Suprapubic skin (tissue), 4 donors: Measurements from ENCODE around the gene RSRC1. TPM values are rescaled to one million over a fixed set of nuclear protein-coding genes. Genes with fewer than 3 reads are reported as not detected.
"Not testable (repeated sequence)": the region's sequence is repeated elsewhere in the genome, so short reads cannot be mapped to it uniquely, and the experiment has no call there.

Experiments used
- DNase-seq, 2 donors: peaks; one replicate each; pipeline ENCODE4 v3.0.0-alpha.2; 2019; ENCODE audit warnings: low spot score in 2 of 2
- H3K27ac ChIP-seq: fragments of 200-600 bp; sonication (generic); one replicate; pipeline ENCODE4 v1.5.1; 2019
- H3K27me3 ChIP-seq: fragments of 200-600 bp; sonication (generic); one replicate; pipeline ENCODE4 v1.5.1; 2019
- H3K36me3 ChIP-seq: fragments of 200-600 bp; sonication (generic); one replicate; pipeline ENCODE4 v1.5.1; 2019
- H3K4me1 ChIP-seq: fragments of 200-600 bp; sonication (generic); one replicate; pipeline ENCODE4 v1.5.1; 2019
- H3K4me3 ChIP-seq: fragments of 200-600 bp; sonication (generic); one replicate; pipeline ENCODE4 v1.5.1; 2019; ENCODE audit warnings: mild to moderate bottlenecking
- H3K9me3 ChIP-seq: fragments of 200-600 bp; sonication (generic); one replicate; pipeline ENCODE4 v1.5.1; 2019
- EP300 ChIP-seq: sonication (generic); formaldehyde crosslinking; IDR thresholded peaks from one replicate; pipeline ENCODE4 v1.6.1; 2017; ENCODE audit warnings: antibody characterized with exemption
- POLR2A ChIP-seq, 2 donors: fragments of 450-650 bp; IDR thresholded peaks; one replicate each; pipeline ENCODE4 v1.6.1; 2017; ENCODE audit warnings: antibody characterized with exemption in 2 of 2, mild to moderate bottlenecking in 2 of 2, moderate library complexity in 2 of 2
- POLR2AphosphoS5 ChIP-seq, 3 donors: sonication (generic); formaldehyde crosslinking; IDR thresholded peaks; one replicate each; pipeline ENCODE4 v1.6.1; 2017; ENCODE audit warnings: antibody characterized with exemption in 3 of 3
- WGBS: methylation state at CpG from one replicate; pipeline ENCODE4 v1.1.5; 2018; 5-methylcytosine and 5-hydroxymethylcytosine counted together
- total RNA-seq, 4 donors: library from RNA; depleted of rRNA; stranded (reverse); fragments of >200 nt; gene quantifications; one replicate each; pipeline ENCODE4 v1.1.0, GENCODE V29; 2016
- TF ChIP-seq, protein P1 (sequence below), 2 donors: fragments of 200-600 bp in 1 of 2; fragments of 450-650 bp in 1 of 2; sonication (generic) in 1 of 2; IDR thresholded peaks; one replicate each; pipeline ENCODE4 v1.5.1; 2016 to 2019; ENCODE audit warnings: antibody characterized with exemption in 2 of 2, mild to moderate bottlenecking in 1 of 2, moderate library complexity in 1 of 2

Gene RSRC1
- total RNA-seq, 4 donors from 2014 or later, result 20.4 to 33.2 (median 30.4) TPM

DNA sequence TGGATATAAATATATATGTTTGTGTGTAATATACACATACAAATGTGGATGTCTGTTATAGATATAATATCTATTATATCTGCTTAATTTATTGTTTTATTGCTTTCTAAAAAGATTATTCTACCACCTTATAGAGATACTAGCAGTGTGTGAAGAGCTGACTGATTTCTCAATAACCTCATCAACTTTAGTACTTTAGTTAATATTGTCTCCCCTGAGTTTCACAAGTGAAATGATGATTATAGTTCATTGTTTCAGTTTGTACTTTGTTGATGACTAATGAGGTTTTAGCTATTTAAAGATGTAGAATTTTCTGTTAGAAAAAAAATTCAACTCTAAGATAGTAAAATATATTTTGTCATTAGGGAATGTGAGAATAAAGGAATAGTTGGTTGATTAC lies 11.4 kb downstream of the RSRC1 start:
- H3K27ac ChIP-seq, result no peak overlapping the region
- TF ChIP-seq EP300, result no peak
- no peak for TF ChIP-seq POLR2A (IDR thresholded peaks at IDR 0.05)
- TF ChIP-seq POLR2AphosphoS5 (IDR thresholded peaks at IDR 0.05), result no peak
- TF ChIP-seq, protein P1, sequence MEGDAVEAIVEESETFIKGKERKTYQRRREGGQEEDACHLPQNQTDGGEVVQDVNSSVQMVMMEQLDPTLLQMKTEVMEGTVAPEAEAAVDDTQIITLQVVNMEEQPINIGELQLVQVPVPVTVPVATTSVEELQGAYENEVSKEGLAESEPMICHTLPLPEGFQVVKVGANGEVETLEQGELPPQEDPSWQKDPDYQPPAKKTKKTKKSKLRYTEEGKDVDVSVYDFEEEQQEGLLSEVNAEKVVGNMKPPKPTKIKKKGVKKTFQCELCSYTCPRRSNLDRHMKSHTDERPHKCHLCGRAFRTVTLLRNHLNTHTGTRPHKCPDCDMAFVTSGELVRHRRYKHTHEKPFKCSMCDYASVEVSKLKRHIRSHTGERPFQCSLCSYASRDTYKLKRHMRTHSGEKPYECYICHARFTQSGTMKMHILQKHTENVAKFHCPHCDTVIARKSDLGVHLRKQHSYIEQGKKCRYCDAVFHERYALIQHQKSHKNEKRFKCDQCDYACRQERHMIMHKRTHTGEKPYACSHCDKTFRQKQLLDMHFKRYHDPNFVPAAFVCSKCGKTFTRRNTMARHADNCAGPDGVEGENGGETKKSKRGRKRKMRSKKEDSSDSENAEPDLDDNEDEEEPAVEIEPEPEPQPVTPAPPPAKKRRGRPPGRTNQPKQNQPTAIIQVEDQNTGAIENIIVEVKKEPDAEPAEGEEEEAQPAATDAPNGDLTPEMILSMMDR (IDR thresholded peaks at IDR 0.05), result no peak

DNA sequence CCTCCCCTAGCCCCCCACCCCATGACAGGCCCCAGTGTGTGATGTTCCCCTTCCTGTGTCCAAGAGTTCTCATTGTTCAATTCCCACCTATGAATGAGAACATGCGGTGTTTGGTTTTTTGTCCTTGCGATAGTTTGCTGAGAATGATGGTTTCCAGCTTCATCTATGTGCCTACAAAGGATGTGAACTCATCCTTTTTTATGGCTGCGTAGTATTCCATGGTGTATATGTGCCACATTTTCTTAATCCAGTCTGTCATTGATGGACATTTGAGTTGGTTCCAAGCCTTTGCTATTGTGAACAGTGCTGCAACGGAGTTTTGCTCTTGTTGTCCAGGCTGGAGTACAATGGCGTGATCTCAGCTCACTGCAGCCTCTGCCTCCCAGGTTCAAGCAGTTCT lies 12.8 kb downstream of the RSRC1 start:
- not testable (repeated sequence) for H3K27me3 ChIP-seq, H3K27ac ChIP-seq, H3K4me1 ChIP-seq, H3K9me3 ChIP-seq, DNase-seq, H3K4me3 ChIP-seq
- 81% methylated on average over 5 of the region's 5 CpGs for WGBS
- peaks cover 51% of the 10 kb centered on the region for H3K36me3 ChIP-seq

More for the DNA sequence above, 11.4 kb downstream of the RSRC1 start:
- no peak overlapping the region for H3K4me3 ChIP-seq
- no peaks in the 10 kb centered on the region for H3K27me3 ChIP-seq
- no peaks in the 10 kb centered on the region for H3K4me1 ChIP-seq
- H3K36me3 ChIP-seq, result peaks cover 38% of the 10 kb centered on the region
- H3K9me3 ChIP-seq, result no peaks in the 10 kb centered on the region
- DNase-seq, result no peak

DNA sequence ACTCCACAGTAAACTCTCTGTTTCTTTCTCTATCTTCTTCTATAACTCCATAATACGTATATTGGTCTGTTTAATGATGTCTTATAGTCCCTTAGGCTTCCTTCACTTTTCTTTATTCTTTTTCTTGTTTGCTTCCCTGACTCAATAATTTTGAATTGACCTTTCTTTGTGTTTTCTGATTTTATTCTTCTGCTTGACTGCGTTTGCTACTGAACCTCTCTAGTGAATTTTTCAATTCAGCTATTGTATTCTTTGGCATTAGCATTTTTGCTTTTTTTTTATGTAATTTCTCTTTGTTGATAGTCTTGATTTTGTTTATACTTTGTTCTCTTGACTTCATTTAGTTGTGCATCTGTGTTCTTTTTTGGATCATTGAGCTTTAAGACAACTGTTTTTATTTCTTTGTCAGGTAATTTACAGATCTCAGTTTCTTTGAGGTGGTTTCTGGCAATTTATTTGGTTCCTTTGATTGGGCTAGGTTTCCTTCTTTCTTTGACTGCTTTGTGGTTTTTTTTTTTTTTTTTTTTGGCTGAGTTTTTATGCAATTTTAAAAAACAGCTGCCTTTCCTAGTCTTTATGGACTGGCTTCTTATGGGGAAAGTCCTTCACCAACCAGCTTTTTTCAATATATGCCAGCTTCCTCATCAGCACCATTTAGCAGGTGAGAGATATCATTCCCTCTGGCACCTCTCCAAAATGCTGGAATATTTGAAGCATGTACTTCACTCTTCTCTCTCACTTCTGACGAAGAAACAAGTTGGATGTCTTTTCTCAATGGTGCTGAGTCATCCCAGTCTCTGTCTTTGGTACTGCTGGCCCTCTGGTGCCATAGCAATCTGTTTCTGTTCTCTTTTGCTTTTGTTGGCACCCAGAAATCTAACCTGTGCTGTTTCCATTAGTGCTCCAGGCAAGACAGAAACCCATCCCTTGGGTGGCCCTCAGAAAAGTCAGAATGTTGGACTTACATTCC lies 17.6 kb downstream of the RSRC1 start:
- Histone ChIP-seq H3K27me3 (no peaks in the 10 kb centered on the region), H3K4me1 (no peaks in the 10 kb centered on the region), H3K4me3 (no peak overlapping the region), H3K36me3 (peaks cover 82% of the 10 kb centered on the region), H3K27ac (no peak overlapping the region), H3K9me3 (no peaks in the 10 kb centered on the region)
- no peak for DNase-seq
- 81% methylated on average over 3 of the region's 3 CpGs for WGBS
- TF ChIP-seq POLR2A (IDR thresholded peaks at IDR 0.05), result no peak
- no peak for TF ChIP-seq EP300
- TF ChIP-seq, protein P1 (IDR thresholded peaks at IDR 0.05), result no peak
- TF ChIP-seq POLR2AphosphoS5 (IDR thresholded peaks at IDR 0.05), result no peak

DNA sequence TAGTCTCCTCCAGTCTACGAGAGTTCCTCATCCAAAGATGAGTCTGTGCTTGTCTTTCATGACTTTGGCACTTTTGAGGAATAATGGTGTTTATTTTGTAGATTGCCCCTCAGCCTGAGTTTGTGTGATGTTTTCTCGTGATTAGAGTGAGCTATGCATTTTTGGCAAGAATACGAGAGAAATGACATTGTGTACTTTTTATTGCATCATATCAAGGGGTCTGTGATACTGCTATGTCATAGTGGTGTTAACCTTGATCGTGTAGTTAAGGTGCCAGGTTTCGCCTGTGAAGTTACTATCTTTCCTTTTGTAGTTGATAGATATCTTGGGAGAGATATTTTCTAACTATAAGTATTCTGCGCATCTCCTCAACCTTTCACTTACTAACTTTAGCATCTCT lies 18.9 kb downstream of the RSRC1 start:
- Histone ChIP-seq H3K4me1 (no peaks in the 10 kb centered on the region), H3K4me3 (no peak overlapping the region), H3K36me3 (peaks cover 69% of the 10 kb centered on the region), H3K9me3 (no peaks in the 10 kb centered on the region), H3K27me3 (no peaks in the 10 kb centered on the region), H3K27ac (no peak overlapping the region)
- TF ChIP-seq POLR2A (IDR thresholded peaks at IDR 0.05), result no peak
- no peak for TF ChIP-seq EP300
- TF ChIP-seq POLR2AphosphoS5 (IDR thresholded peaks at IDR 0.05), result no peak
- TF ChIP-seq, protein P1 (IDR thresholded peaks at IDR 0.05), result no peak
- 78% methylated on average over 6 of the region's 6 CpGs for WGBS
- no peak for DNase-seq

DNA sequence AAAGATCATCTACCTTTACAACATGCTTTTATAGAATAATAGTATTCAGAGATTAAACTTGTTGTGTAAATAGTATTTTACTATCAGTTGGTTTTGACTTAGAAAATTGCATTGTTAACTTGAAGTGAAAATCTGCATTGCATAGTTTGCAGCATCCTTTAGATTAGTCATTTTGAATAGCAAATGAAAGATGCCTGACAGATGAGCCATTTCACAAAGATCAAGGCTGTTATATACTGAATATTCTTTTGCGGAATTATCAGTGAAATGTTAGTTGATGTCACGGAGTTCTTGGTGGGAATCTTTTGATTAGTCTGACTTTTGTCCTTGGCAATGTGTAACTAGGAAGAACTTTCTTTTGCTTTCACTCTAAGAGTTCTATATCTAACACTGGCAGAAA lies 24.5 kb downstream of the RSRC1 start:
- no peaks in the 10 kb centered on the region for H3K9me3 ChIP-seq
- TF ChIP-seq EP300 (no peak), POLR2AphosphoS5 (IDR thresholded peaks at IDR 0.05) (no peak)
- H3K4me1 ChIP-seq, result no peaks in the 10 kb centered on the region
- DNase-seq, result no peak
- no peaks in the 10 kb centered on the region for H3K27me3 ChIP-seq
- no peak overlapping the region for H3K4me3 ChIP-seq
- peaks cover 30% of the 10 kb centered on the region for H3K36me3 ChIP-seq
- 97% methylated on average over 2 of the region's 2 CpGs for WGBS
- H3K27ac ChIP-seq, result no peak overlapping the region

DNA sequence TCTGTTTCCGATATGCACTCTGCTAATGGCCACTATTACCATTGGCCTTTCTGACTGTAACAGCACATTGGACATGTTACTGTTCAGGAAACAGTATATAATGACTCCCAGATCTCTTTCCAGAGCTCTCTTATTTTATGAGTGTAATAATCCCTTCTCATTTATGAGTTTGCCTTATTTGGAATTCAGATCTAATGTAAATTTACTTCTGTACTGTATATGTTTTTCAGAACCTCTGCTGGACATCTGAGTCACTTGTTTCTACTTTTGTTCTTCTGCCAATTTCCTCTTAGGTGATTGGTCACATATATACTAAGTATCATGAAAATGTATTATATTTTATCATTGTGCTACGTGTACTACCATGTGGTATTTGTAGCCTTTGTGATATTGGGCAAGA lies 30.5 kb downstream of the RSRC1 start:
- DNase-seq, result no peak
- Histone ChIP-seq H3K27ac (no peak overlapping the region), H3K4me3 (no peak overlapping the region), H3K4me1 (no peaks in the 10 kb centered on the region), H3K36me3 (peaks cover 16% of the 10 kb centered on the region), H3K27me3 (no peaks in the 10 kb centered on the region), H3K9me3 (no peaks in the 10 kb centered on the region)
- WGBS, result 96% methylated on average over 2 of the region's 2 CpGs
- TF ChIP-seq POLR2AphosphoS5 (IDR thresholded peaks at IDR 0.05) (no peak), EP300 (no peak), POLR2A (IDR thresholded peaks at IDR 0.05) (no peak)
- TF ChIP-seq, protein P1 (IDR thresholded peaks at IDR 0.05), result no peak
